Body of pancreas (tissue), 4 donors: Measurements from ENCODE around the gene CDK16.

Experiments
- CTCF ChIP-seq, 7 experiments: fragments of 450-650 bp in 4 of 7; fragments of 200-600 bp in 3 of 7; sonication (generic) in 3 of 7; IDR thresholded peaks; one replicate each; pipeline ENCODE4 v1.5.1; 2016 to 2019; ENCODE audit warnings: antibody characterized with exemption in 7 of 7
- POLR2A ChIP-seq, 3 donors: fragments of 450-650 bp; IDR thresholded peaks; one replicate each; pipeline ENCODE4 v1.6.1; 2016; ENCODE audit warnings: antibody characterized with exemption in 3 of 3, mild to moderate bottlenecking in 2 of 3

DNA sequence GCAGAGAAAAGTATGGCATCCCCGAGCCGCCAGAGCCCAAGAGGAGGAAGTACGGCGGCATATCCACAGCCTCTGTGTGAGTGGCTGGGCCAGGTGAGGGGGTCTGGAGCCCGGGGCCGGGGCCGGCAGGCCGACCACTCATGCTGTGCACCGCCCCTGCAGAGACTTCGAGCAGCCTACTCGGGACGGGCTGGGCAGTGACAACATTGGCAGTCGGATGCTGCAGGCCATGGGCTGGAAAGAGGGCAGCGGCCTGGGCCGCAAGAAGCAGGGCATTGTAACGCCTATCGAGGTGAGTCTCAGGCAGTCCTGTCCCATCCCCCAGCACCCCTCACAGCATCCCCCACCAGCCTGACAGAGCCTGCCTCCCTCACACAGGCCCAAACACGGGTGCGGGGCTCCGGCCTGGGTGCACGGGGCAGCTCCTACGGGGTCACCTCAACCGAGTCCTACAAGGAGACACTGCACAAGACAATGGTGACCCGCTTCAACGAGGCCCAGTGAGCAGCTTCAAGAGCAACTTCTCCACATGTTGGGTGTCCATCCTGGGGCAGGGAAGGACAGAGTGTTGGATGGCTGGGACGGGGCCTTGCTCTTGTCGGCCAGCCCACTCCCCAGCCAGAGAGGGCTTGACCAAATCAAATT is 32.3 kb upstream of the CDK16 start:
- TF ChIP-seq CTCF (IDR thresholded peaks at IDR 0.05) (no peak), POLR2A (IDR thresholded peaks at IDR 0.05) (no peak)
